Spleen (tissue), 11 donors: ENCODE measurements around the gene RANBP9. TPM values are rescaled to one million over a fixed set of nuclear protein-coding genes. Genes with fewer than 3 reads are reported as not detected.

ENCODE experiments used
- DNase-seq: peaks from one replicate; pipeline ENCODE4 v3.0.0-alpha.2; 2020
- H3K27ac ChIP-seq, 8 donors: fragments of 200-600 bp; sonication (generic) in 7 of 8; 1 replicate in 4 of 8; 2 replicates in 4 of 8; pipeline versions ENCODE4 v1.5.0 to v1.8.0; 2016 to 2021; ENCODE audit warnings: inconsistent platforms in 4 of 8, mild to moderate bottlenecking in 4 of 8, moderate library complexity in 1 of 8
- H3K27me3 ChIP-seq, 7 donors: fragments of 200-600 bp; sonication (generic) in 6 of 7; replicated peaks in 1 of 7; 1 replicate in 4 of 7; 2 replicates in 3 of 7; pipeline versions ENCODE4 v1.5.0 to v1.8.0; 2016 to 2021; ENCODE audit warnings: inconsistent platforms in 3 of 7, mild to moderate bottlenecking in 1 of 7
- H3K36me3 ChIP-seq, 6 donors: fragments of 200-600 bp; sonication (generic) in 5 of 6; 1 replicate in 4 of 6; 2 replicates in 2 of 6; pipeline versions ENCODE4 v1.5.0 to v1.8.0; 2016 to 2021; ENCODE audit warnings: inconsistent platforms in 2 of 6
- H3K4me1 ChIP-seq, 6 donors: fragments of 200-600 bp; sonication (generic) in 5 of 6; 1 replicate in 3 of 6; 2 replicates in 3 of 6; pipeline versions ENCODE4 v1.5.0 to v1.8.0; 2016 to 2021; ENCODE audit warnings: inconsistent platforms in 3 of 6
- H3K4me3 ChIP-seq, 8 donors: fragments of 200-600 bp; sonication (generic) in 7 of 8; 1 replicate in 4 of 8; 2 replicates in 4 of 8; pipeline versions ENCODE4 v1.5.0 to v1.8.0; 2016 to 2021; ENCODE audit warnings: inconsistent platforms in 4 of 8, mild to moderate bottlenecking in 4 of 8, moderate library complexity in 2 of 8
- H3K9me3 ChIP-seq, 8 donors: fragments of 200-600 bp; sonication (generic) in 7 of 8; 1 replicate in 4 of 8; 2 replicates in 4 of 8; pipeline versions ENCODE4 v1.5.0 to v1.8.0; 2016 to 2021; ENCODE audit warnings: inconsistent platforms in 4 of 8
- CTCF ChIP-seq, 11 experiments: fragments of 200-600 bp in 7 of 11; fragments of 450-650 bp in 4 of 11; sonication (generic) in 4 of 11; IDR thresholded peaks in 8 of 11; conservative IDR thresholded peaks in 3 of 11; 1 replicate in 7 of 11; 2 replicates in 4 of 11; pipeline versions ENCODE4 v1.4.0 to v1.8.0; 2016 to 2021; ENCODE audit warnings: antibody characterized with exemption in 11 of 11, inconsistent platforms in 4 of 11, mild to moderate bottlenecking in 1 of 11
- POLR2A ChIP-seq, 3 donors: fragments of 450-650 bp; IDR thresholded peaks; one replicate each; pipeline ENCODE4 v1.5.1; 2017; ENCODE audit warnings: antibody characterized with exemption in 3 of 3, mild to moderate bottlenecking in 1 of 3
- POLR2AphosphoS5 ChIP-seq, 3 donors: sonication (generic); formaldehyde crosslinking; IDR thresholded peaks; one replicate each; pipeline ENCODE4 v1.5.1; 2017; ENCODE audit warnings: antibody characterized with exemption in 3 of 3
- WGBS, 5 donors: extraction: QIAGEN DNeasy Blood & Tissue Kit in 3 of 5; methylation state at CpG; one replicate each; pipeline versions ENCODE4 v1.1.5 to v1.1.7; 2013 to 2018; 5-methylcytosine and 5-hydroxymethylcytosine counted together
- intact Hi-C: fragments of 100-400 bp; cut with DNase I; formaldehyde crosslinking; loops from one replicate; pipeline ENCODE4 v1.15.0; 2023; ENCODE audit warnings: low total_unique reads
- polyA plus RNA-seq, 3 donors: library from polyadenylated mRNA; stranded (reverse); fragments of 200-250 nt; gene quantifications; one replicate each; pipeline ENCODE4 v1.2.1, GENCODE V29; 2013
- total RNA-seq, 7 donors: library from RNA; depleted of rRNA in 3 of 7; stranded (reverse); fragments of >200 nt in 3 of 7; fragmentation: NEBNext Ultra II Directional in 4 of 7; extraction: Animal tissue kit (Norgen Biotek cat#: 25700) in 4 of 7; gene quantifications; one replicate each; pipeline versions ENCODE4 v1.1.0 to v1.2.1, GENCODE V29; 2016 to 2021
- donor health status: healthy with polysubstance abuse.
- donor health status: DM: no; HTN: no; CAD: no; lungs with moderate emphysema.
- donor health status: DM: no; HTN: no; CAD: no.
- donor health status: Bipolar disorder and iron deficiency.
- donor health status: healthy.
- donor health status: DM: no; HTN: no; CAD: no.
- donor health status: DM: yes; HTN: yes; CAD: no.

RANBP9 gene
- total and polyA plus RNA-seq, 10 donors = 13.4 to 41.8 (median 34.6) TPM

GRCh38 chr6:13586603-13587542 lies 124.8 kb downstream of the RANBP9 start:
- no peaks in the 10 kb centered on the region for H3K27me3 ChIP-seq
- peaks cover 4 to 73% (median 30%) of the 10 kb centered on the region in 6 donors for H3K36me3 ChIP-seq
- no peak overlapping the region for H3K4me3 ChIP-seq
- no peak overlapping the region for H3K27ac ChIP-seq
- TF ChIP-seq POLR2A (IDR thresholded peaks at IDR 0.05) (no peak), POLR2AphosphoS5 (IDR thresholded peaks at IDR 0.05) (no peak), CTCF (IDR thresholded peaks at IDR 0.05 in 8 of 11, conservative IDR thresholded peaks at IDR 0.05 in 3 of 11) (no peak)
- no peaks in the 10 kb centered on the region for H3K9me3 ChIP-seq
- no peak for DNase-seq
- WGBS, 5 donors = 93 to 99% (median 94%) methylated on average over 6 to 7 of the region's 7 CpGs
- H3K4me1 ChIP-seq = no peaks in the 10 kb centered on the region
- intact Hi-C loops = no loop called here

- Histone ChIP-seq H3K4me3 (no peak overlapping the region), H3K36me3 (peaks cover 0 to 50% (median 10%) of the 10 kb centered on the region in 6 donors), H3K27ac (peak overlapping the region in 6 of 8 donors; percentile 34 to 86 (median 70)), H3K9me3 (peaks cover 0 to 4% (median 0%) of the 10 kb centered on the region in 8 donors), H3K27me3 (no peaks in the 10 kb centered on the region), H3K4me1 (peaks cover 0 to 18% (median under 1%) of the 10 kb centered on the region in 6 donors)
- TF ChIP-seq POLR2A (IDR thresholded peaks at IDR 0.05) = no peak
- TF ChIP-seq POLR2AphosphoS5 (IDR thresholded peaks at IDR 0.05) = peak in 1 of 3 donors; percentile 31
- DNase-seq = no peak
- 62 to 83% (median 76%) methylated on average over 9 of the region's 9 CpGs for WGBS, 5 donors
- intact Hi-C loops = no loop called here
These were observed 129.9 kb downstream of the RANBP9 start for GRCh38 chr6:13581700-13582229.

- peak overlapping the region in 5 of 8 donors; percentile 26 to 86 (median 79) for H3K27ac ChIP-seq
- H3K4me1 ChIP-seq = peaks cover 5 to 36% (median 11%) of the 10 kb centered on the region in 6 donors
- no peak overlapping the region for H3K4me3 ChIP-seq
- H3K36me3 ChIP-seq = peaks cover 0 to 37% (median 9%) of the 10 kb centered on the region in 6 donors
- intact Hi-C loops = no loop called here
- H3K27me3 ChIP-seq = no peaks in the 10 kb centered on the region
- whole genome bisulfite sequencing, 5 donors = 43 to 76% (median 62%) methylated on average over 1 of the region's 1 CpG
- TF ChIP-seq POLR2A (IDR thresholded peaks at IDR 0.05) (no peak), CTCF (IDR thresholded peaks at IDR 0.05 in 8 of 11, conservative IDR thresholded peaks at IDR 0.05 in 3 of 11) (no peak), POLR2AphosphoS5 (IDR thresholded peaks at IDR 0.05) (no peak)
- peaks cover 0 to 4% (median 0%) of the 10 kb centered on the region in 8 donors for H3K9me3 ChIP-seq
- DNase-seq = no peak
These were observed 131.7 kb downstream of the RANBP9 start for GRCh38 chr6:13579911-13580310.

GRCh38 chr6:13577926-13578325 lies 133.7 kb downstream of the RANBP9 start:
- H3K4me3 ChIP-seq = no peak overlapping the region
- intact Hi-C loops = no loop called here
- H3K27me3 ChIP-seq = no peaks in the 10 kb centered on the region
- H3K9me3 ChIP-seq = peaks cover 0 to 4% (median 0%) of the 10 kb centered on the region in 8 donors
- peak overlapping the region in 2 of 8 donors; percentile 20 to 86 for H3K27ac ChIP-seq
- no peak for TF ChIP-seq CTCF (IDR thresholded peaks at IDR 0.05 in 8 of 11, conservative IDR thresholded peaks at IDR 0.05 in 3 of 11)
- no peak for TF ChIP-seq POLR2AphosphoS5 (IDR thresholded peaks at IDR 0.05)
- no peak for TF ChIP-seq POLR2A (IDR thresholded peaks at IDR 0.05)
- peaks cover 0 to 27% (median 0%) of the 10 kb centered on the region in 6 donors for H3K36me3 ChIP-seq
- DNase-seq = no peak
- 87 to 95% (median 92%) methylated on average over 3 of the region's 3 CpGs for WGBS, 5 donors
- H3K4me1 ChIP-seq = peaks cover 6 to 49% (median 20%) of the 10 kb centered on the region in 6 donors
